Measurements from ENCODE around the gene PARK7. TPM values are rescaled to one million over a fixed set of nuclear protein-coding genes. Genes with fewer than 3 reads are reported as not detected.

Gene PARK7
- total and polyA plus RNA-seq, 8 donors = 227 to 307 (median 286) TPM

DNA sequence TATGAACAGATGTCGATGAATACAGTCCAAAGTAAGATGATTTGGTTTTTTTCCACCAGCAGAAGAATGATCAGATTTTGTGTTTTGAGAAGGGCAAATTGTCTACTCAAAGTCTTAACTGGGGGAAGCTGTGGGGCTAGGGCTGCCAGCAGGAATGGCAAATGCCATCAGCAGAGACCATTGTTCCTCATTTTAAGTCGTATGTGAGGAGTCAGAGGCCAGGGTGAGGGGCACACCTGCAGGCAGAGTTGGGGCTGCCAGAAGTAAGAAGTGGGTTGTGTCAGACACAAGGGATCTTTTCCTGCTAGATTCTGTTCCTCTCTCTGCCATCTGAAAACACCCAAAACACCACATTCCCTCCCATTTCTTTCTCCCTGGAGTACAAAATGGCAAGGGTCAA lies 8.7 kb downstream of the PARK7 start:
- H3K27me3 ChIP-seq = no peaks in the 10 kb centered on the region
- ATAC-seq (no peak), DNase-seq (no peak)
- peaks cover 0 to 9% of the 10 kb centered on the region in 2 donors for H3K4me1 ChIP-seq
- TF ChIP-seq, protein P1, sequence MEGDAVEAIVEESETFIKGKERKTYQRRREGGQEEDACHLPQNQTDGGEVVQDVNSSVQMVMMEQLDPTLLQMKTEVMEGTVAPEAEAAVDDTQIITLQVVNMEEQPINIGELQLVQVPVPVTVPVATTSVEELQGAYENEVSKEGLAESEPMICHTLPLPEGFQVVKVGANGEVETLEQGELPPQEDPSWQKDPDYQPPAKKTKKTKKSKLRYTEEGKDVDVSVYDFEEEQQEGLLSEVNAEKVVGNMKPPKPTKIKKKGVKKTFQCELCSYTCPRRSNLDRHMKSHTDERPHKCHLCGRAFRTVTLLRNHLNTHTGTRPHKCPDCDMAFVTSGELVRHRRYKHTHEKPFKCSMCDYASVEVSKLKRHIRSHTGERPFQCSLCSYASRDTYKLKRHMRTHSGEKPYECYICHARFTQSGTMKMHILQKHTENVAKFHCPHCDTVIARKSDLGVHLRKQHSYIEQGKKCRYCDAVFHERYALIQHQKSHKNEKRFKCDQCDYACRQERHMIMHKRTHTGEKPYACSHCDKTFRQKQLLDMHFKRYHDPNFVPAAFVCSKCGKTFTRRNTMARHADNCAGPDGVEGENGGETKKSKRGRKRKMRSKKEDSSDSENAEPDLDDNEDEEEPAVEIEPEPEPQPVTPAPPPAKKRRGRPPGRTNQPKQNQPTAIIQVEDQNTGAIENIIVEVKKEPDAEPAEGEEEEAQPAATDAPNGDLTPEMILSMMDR (IDR thresholded peaks at IDR 0.05) = no peak
- no peak overlapping the region for H3K27ac ChIP-seq
- H3K36me3 ChIP-seq = peaks cover 0 to 97% of the 10 kb centered on the region in 2 donors
- H3K4me3 ChIP-seq = no peak overlapping the region
- intact Hi-C loops (cut with DNase I) = no loop called here
- H3K9me3 ChIP-seq = no peaks in the 10 kb centered on the region

DNA sequence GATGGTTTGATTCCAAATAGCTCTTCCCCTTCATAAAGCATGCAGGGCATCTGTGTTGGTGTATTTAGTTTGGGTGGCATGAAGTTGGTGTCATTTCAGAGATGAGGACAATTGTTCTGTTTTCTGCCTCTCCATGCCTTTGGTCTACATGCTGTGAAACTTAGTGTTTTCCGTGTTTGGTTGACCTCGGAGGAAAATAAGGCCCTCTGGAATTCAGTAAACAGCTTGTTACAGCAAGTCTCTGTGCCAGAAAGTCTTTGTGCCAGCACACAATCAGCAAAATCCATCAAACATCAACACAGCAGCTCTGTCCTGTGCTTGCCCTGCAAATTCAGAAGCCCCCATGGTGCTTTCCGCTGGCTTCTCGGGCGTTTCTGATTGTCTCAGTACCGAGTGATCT lies 9.5 kb downstream of the PARK7 start:
- Histone ChIP-seq H3K4me3 (no peak overlapping the region), H3K4me1 (peaks cover 0 to 5% of the 10 kb centered on the region in 2 donors), H3K27ac (no peak overlapping the region), H3K9me3 (no peaks in the 10 kb centered on the region), H3K27me3 (no peaks in the 10 kb centered on the region), H3K36me3 (peaks cover 0 to 94% of the 10 kb centered on the region in 2 donors)
- ATAC-seq = no peak
- DNase-seq = no peak
- TF ChIP-seq, protein P1 (IDR thresholded peaks at IDR 0.05) = no peak
- intact Hi-C loops (cut with DNase I) = no loop called here

DNA sequence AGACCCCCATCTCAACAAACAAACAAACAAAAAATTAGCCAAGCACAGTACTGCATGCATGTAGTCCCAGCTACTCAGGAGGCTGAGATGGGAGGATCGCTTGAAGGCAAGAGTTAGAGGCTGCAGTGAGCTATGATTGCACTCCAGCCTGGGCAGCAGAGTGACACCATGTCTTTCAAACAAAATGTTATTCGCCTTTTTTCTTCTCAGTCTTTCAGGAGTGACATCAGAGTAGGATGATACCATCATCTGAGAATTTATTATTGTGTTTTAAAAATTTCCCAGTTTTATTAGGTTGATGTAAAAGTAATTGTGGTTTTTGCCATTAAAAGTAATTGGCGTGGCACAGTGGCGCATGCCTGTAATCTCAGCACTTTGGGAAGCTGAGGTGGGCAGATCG lies 10.8 kb downstream of the PARK7 start:
- Histone ChIP-seq H3K9me3 (no peaks in the 10 kb centered on the region), H3K4me3 (no peak overlapping the region), H3K4me1 (no peaks in the 10 kb centered on the region), H3K27ac (no peak overlapping the region), H3K36me3 (peaks cover 0 to 97% of the 10 kb centered on the region in 2 donors), H3K27me3 (no peaks in the 10 kb centered on the region)
- TF ChIP-seq, protein P1 (IDR thresholded peaks at IDR 0.05) = no peak
- ATAC-seq = no peak
- DNase-seq = no peak
- intact Hi-C loops (cut with DNase I) = no loop called here

DNA sequence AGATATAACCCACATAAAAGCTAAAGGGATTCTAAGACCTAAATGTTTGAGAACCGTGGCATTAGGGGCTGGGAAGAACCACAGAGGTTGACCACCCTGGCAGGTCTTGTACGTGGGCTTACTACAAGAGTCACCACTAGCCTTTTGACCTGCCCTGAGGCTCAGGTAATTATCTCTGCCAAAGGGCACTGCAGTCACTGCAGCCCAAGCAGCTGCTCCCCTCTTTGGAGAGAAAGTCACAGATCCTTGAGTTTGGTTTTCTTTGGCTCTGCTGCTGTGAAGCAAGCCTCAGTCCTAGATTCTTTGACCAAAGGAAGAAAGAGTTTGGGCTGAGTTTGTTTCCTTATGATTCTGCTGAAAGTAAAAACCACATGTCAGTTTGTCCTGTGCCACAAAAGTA lies 11.6 kb downstream of the PARK7 start:
- Histone ChIP-seq H3K27ac (no peak overlapping the region), H3K36me3 (peaks cover 0 to 97% of the 10 kb centered on the region in 2 donors), H3K27me3 (no peaks in the 10 kb centered on the region), H3K9me3 (no peaks in the 10 kb centered on the region), H3K4me3 (no peak overlapping the region), H3K4me1 (no peaks in the 10 kb centered on the region)
- intact Hi-C loops (cut with DNase I) = no loop called here
- TF ChIP-seq, protein P1 (IDR thresholded peaks at IDR 0.05) = no peak
- DNase-seq (no peak), ATAC-seq (no peak)

DNA sequence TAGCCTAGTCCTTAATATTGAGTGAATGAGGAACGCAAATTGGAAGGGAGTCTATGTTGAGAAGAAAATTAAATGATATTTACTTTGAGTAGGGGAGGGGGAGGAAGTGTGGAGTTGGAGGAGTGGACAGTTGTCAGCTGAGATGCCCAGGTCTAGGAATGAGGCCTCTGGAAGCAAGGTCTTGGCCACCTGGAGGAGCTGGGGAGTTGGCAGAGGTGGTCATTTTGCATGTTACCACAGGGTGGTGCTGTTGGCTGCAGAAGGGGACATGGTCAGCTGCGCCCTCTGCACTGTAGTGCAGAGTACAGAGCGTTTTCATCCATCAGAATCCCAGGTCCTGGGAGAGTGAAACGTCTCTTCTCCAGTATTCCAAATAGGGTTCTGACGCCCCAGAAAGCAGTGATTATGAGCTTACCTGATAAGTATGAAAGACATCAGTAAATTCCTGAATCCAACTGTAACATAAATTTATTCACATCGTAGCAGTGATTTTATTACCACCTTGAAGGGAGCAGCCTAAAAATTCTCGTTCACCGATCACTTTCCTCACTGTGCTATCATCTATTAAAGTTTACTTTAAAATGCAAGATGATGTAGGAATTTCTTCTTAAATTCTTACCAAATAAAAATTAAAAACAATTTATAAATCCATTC lies 13.8 kb downstream of the PARK7 start:
- Histone ChIP-seq H3K4me3 (no peak overlapping the region), H3K9me3 (no peaks in the 10 kb centered on the region), H3K27me3 (no peaks in the 10 kb centered on the region), H3K36me3 (peaks cover 0 to 97% of the 10 kb centered on the region in 2 donors), H3K27ac (no peak overlapping the region), H3K4me1 (no peaks in the 10 kb centered on the region)
- intact Hi-C loops (cut with DNase I) = no loop called here
- TF ChIP-seq, protein P1 (IDR thresholded peaks at IDR 0.05) = peak; percentile 64 to 71
- ATAC-seq (peak; percentile 100), DNase-seq (peak in 3 of 4 donors; percentile 38 to 66 (median 51))

Measured in left lung (tissue), 10 donors.